Tibial nerve (tissue), 4 donors: ENCODE results near the gene HAUS2. TPM values are rescaled to one million over a fixed set of nuclear protein-coding genes. Genes with fewer than 3 reads are reported as not detected.

Experiments used
- DNase-seq, 2 donors: peaks; one replicate each; pipeline ENCODE4 v3.0.0-alpha.2; 2019; ENCODE audit warnings: low spot score in 2 of 2
- H3K27ac ChIP-seq, 4 donors: fragments of 200-600 bp; sonication (generic) in 3 of 4; one replicate each; pipeline ENCODE4 v1.5.1; 2017 to 2019; ENCODE audit warnings: mild to moderate bottlenecking in 1 of 4
- H3K27me3 ChIP-seq, 2 donors: fragments of 200-600 bp; sonication (generic) in 1 of 2; one replicate each; pipeline versions ENCODE4 v1.5.1 to v1.6.0; 2017 to 2019
- H3K36me3 ChIP-seq, 3 donors: fragments of 200-600 bp; sonication (generic); one replicate each; pipeline ENCODE4 v1.5.1; 2018 to 2019
- H3K4me1 ChIP-seq, 4 donors: fragments of 200-600 bp; sonication (generic) in 3 of 4; one replicate each; pipeline ENCODE4 v1.5.1; 2017 to 2019
- H3K4me3 ChIP-seq, 4 donors: fragments of 200-600 bp; sonication (generic) in 3 of 4; one replicate each; pipeline ENCODE4 v1.5.1; 2017 to 2019; ENCODE audit warnings: mild to moderate bottlenecking in 1 of 4, moderate library complexity in 1 of 4
- H3K9me3 ChIP-seq, 4 donors: fragments of 200-600 bp; sonication (generic) in 3 of 4; one replicate each; pipeline ENCODE4 v1.5.1; 2017 to 2019
- EP300 ChIP-seq, 2 donors: sonication (generic); formaldehyde crosslinking; IDR thresholded peaks; one replicate each; pipeline ENCODE4 v1.6.1; 2017; ENCODE audit warnings: antibody characterized with exemption in 2 of 2, mild to moderate bottlenecking in 1 of 2
- POLR2A ChIP-seq, 2 donors: fragments of 450-650 bp; IDR thresholded peaks; one replicate each; pipeline ENCODE4 v1.6.1; 2017; ENCODE audit warnings: antibody characterized with exemption in 2 of 2, mild to moderate bottlenecking in 2 of 2, moderate library complexity in 2 of 2
- WGBS, 2 donors: methylation state at CpG; one replicate each; pipeline ENCODE4 v1.1.5; 2018; 5-methylcytosine and 5-hydroxymethylcytosine counted together
- total RNA-seq, 4 donors: library from RNA; depleted of rRNA; stranded (reverse); fragments of >200 nt; gene quantifications; one replicate each; pipeline ENCODE4 v1.1.0, GENCODE V29; 2016
- TF ChIP-seq, protein P1 (sequence below), 5 experiments: fragments of 200-600 bp in 3 of 5; fragments of 450-650 bp in 2 of 5; sonication (generic) in 3 of 5; IDR thresholded peaks; one replicate each; pipeline ENCODE4 v1.5.1; 2016 to 2019; ENCODE audit warnings: antibody characterized with exemption in 5 of 5, mild to moderate bottlenecking in 3 of 5, moderate library complexity in 2 of 5

Gene HAUS2
- total RNA-seq, 4 donors from 2014 or later, result 17.1 to 29.1 (median 24.2) TPM

DNA sequence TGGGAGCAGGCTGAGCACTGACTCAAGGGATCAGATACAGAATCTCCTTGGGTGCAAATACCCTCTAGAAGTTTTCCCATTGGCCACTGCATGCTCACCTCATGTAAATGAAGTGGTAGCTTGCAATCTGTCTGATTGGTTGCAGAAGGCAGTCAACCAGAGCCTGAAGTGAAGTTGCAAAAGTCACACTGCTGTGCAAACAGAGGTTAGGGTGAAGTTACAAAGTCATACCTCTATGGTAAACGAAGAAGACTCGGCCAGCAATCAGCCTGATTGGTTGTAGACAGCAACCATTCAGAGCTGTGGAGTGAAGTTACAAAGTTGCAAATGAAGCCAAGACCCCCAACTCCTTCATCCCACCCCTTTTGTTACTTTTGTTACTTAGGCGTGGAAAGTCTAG is 53.9 kb downstream of the HAUS2 start:
- Histone ChIP-seq H3K27me3 (no peaks in the 10 kb centered on the region), H3K36me3 (peaks cover 0 to 8% (median 0%) of the 10 kb centered on the region in 3 donors), H3K4me3 (no peak overlapping the region), H3K9me3 (no peaks in the 10 kb centered on the region), H3K4me1 (peaks cover 7 to 35% (median 13%) of the 10 kb centered on the region in 4 donors), H3K27ac (no peak overlapping the region)
- DNase-seq, result no peak
- 93 to 94% methylated on average over 3 of the region's 3 CpGs for WGBS, 2 donors
- no peak for TF ChIP-seq EP300 (IDR thresholded peaks at IDR 0.05)
- TF ChIP-seq POLR2A (IDR thresholded peaks at IDR 0.05), result no peak
- TF ChIP-seq, protein P1, sequence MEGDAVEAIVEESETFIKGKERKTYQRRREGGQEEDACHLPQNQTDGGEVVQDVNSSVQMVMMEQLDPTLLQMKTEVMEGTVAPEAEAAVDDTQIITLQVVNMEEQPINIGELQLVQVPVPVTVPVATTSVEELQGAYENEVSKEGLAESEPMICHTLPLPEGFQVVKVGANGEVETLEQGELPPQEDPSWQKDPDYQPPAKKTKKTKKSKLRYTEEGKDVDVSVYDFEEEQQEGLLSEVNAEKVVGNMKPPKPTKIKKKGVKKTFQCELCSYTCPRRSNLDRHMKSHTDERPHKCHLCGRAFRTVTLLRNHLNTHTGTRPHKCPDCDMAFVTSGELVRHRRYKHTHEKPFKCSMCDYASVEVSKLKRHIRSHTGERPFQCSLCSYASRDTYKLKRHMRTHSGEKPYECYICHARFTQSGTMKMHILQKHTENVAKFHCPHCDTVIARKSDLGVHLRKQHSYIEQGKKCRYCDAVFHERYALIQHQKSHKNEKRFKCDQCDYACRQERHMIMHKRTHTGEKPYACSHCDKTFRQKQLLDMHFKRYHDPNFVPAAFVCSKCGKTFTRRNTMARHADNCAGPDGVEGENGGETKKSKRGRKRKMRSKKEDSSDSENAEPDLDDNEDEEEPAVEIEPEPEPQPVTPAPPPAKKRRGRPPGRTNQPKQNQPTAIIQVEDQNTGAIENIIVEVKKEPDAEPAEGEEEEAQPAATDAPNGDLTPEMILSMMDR (IDR thresholded peaks at IDR 0.05), result no peak

DNA sequence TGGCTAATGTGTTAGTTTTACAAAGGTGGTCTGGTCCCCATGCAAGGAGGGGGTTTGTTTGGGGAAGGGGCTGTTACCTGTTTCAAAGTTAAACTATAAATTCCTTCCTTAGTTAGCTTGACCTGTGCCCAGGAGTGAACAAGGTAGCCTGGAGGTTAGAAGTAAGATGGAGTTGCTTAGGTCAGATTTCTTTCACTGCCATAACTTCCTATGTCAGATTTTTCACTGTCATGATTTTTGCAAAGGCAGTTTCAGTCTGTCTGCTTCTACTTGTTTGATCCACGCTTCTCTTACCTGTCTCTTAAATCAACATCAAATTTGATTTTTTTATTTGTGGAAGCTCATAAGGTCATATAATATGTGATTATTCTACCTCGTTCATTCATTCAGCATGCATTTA is 55.3 kb downstream of the HAUS2 start:
- H3K27ac ChIP-seq, result peak overlapping the region in 2 of 4 donors; percentile 30 to 72
- no peak overlapping the region for H3K4me3 ChIP-seq
- no peak for TF ChIP-seq POLR2A (IDR thresholded peaks at IDR 0.05)
- TF ChIP-seq, protein P1 (IDR thresholded peaks at IDR 0.05), result no peak
- TF ChIP-seq EP300 (IDR thresholded peaks at IDR 0.05), result no peak
- no peaks in the 10 kb centered on the region for H3K27me3 ChIP-seq
- WGBS, 2 donors, result 67 to 79% methylated on average over 2 of the region's 2 CpGs
- no peak for DNase-seq
- peaks cover 8 to 47% (median 23%) of the 10 kb centered on the region in 4 donors for H3K4me1 ChIP-seq
- peaks cover 0 to 8% (median 0%) of the 10 kb centered on the region in 3 donors for H3K36me3 ChIP-seq
- H3K9me3 ChIP-seq, result no peaks in the 10 kb centered on the region

DNA sequence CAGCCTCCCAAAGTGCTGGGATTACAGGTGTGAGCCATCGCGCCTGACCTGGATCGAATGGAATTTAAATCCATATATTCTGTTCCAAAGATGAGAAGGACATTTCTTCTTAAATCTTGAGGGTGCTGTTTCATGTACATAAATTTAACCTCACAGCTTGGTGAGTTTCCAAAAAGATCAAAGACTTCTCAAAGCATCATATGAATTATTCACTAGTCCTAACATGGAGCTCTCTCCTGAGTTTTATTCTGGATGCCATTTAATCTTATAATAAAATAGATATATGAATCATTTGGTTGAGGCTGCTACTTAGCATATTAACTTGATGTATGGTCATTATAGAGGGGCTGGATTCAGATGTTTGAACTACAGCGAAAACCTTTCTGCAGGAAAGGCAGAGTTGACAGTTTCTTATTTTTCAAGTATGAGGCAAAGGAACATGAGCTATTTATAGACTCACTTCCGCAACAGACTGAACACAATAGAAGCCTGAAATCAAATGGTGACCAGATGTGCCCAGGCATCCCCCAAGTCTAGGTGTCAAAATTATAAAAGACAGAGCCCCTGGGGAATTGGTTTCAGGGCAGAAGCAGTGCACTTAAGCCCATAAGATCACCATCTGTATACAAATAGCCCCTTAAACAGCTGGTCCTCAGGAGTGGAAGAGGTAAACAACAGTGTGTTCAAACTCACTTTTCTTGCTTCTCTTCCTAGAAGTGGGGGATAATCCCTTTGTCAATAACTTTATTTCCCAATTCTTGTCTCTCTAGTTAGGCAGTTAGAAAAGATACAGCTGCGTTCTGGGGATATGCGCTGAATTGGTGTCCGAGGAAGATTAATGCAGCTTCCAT is 56.5 kb downstream of the HAUS2 start:
- 61 to 69% methylated on average over 8 of the region's 8 CpGs for WGBS, 2 donors
- no peak overlapping the region for H3K4me3 ChIP-seq
- no peak for DNase-seq

DNA sequence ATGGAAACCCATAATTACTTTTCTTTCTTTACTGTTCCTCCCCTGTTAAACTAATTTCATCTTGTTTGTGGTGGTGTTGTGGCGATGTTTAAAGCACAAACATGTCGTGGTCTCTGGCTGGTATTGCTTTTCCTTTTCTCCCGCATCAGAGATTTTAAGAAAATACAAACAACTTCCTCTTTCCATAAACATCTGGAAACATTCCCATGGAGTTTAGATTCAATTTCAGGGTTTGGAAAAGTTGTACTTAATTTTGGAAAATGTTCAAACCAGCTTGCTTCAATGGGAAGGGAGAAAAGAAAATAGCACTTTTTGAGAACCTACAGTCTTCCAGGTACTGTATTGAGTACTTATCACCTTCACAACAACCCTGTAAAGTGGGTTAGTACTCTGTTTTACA is 57.2 kb downstream of the HAUS2 start:
- TF ChIP-seq, protein P1 (IDR thresholded peaks at IDR 0.05), result no peak
- no peak for TF ChIP-seq EP300 (IDR thresholded peaks at IDR 0.05)
- no peak for TF ChIP-seq POLR2A (IDR thresholded peaks at IDR 0.05)
- no peak for DNase-seq
- Histone ChIP-seq H3K36me3 (peaks cover 0 to 8% (median 0%) of the 10 kb centered on the region in 3 donors), H3K27me3 (no peaks in the 10 kb centered on the region), H3K4me3 (no peak overlapping the region), H3K9me3 (no peaks in the 10 kb centered on the region), H3K27ac (peak overlapping the region; percentile 45 to 72 (median 62)), H3K4me1 (peaks cover 8 to 61% (median 26%) of the 10 kb centered on the region in 4 donors)
- 55 to 57% methylated on average over 3 of the region's 3 CpGs for WGBS, 2 donors

More for the DNA sequence above, 56.5 kb downstream of the HAUS2 start:
- Histone ChIP-seq H3K27me3 (no peaks in the 10 kb centered on the region), H3K4me1 (peaks cover 8 to 57% (median 26%) of the 10 kb centered on the region in 4 donors), H3K9me3 (no peaks in the 10 kb centered on the region), H3K27ac (peak overlapping the region; percentile 45 to 72 (median 62)), H3K36me3 (peaks cover 0 to 8% (median 0%) of the 10 kb centered on the region in 3 donors)
- TF ChIP-seq POLR2A (IDR thresholded peaks at IDR 0.05), result no peak
- TF ChIP-seq EP300 (IDR thresholded peaks at IDR 0.05), result peak; percentile 10 to 20
- TF ChIP-seq, protein P1 (IDR thresholded peaks at IDR 0.05), result no peak

DNA sequence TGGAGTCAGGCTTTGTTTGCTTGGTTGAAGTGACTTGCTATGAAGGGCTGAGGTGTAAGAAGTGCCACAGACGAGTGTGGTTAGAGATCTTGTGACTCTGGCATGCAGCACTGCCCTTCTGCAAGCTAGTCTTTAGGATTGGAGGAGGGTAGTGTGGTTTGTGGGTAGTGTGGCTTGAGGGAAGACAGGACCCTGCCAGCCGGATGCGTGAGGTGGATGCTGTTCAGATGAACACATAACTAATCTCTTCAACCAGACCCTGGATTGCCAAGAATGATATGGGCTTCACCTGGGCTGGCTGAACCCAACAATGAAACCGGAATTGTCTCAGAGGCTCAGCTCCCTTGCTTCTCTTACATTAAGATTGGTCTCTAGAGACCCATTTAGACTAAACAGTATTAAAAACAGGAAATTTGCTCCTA is 59.5 kb downstream of the HAUS2 start:
- no peak for DNase-seq
- Histone ChIP-seq H3K4me3 (no peak overlapping the region), H3K9me3 (no peaks in the 10 kb centered on the region), H3K4me1 (peaks cover 8 to 74% (median 26%) of the 10 kb centered on the region in 4 donors), H3K27ac (peak overlapping the region in 2 of 4 donors; percentile 52 to 66), H3K27me3 (no peaks in the 10 kb centered on the region), H3K36me3 (peaks cover 0 to 8% (median 0%) of the 10 kb centered on the region in 3 donors)
- WGBS, 2 donors, result 31 to 40% methylated on average over 4 of the region's 4 CpGs
- TF ChIP-seq EP300 (IDR thresholded peaks at IDR 0.05) (no peak), POLR2A (IDR thresholded peaks at IDR 0.05) (no peak)
- TF ChIP-seq, protein P1 (IDR thresholded peaks at IDR 0.05), result no peak
